ENCODE measurements around the gene POMT1.
"Not testable (repeated sequence)": the region's sequence is repeated elsewhere in the genome, so short reads cannot be mapped to it uniquely, and the experiment has no call there.

DNA sequence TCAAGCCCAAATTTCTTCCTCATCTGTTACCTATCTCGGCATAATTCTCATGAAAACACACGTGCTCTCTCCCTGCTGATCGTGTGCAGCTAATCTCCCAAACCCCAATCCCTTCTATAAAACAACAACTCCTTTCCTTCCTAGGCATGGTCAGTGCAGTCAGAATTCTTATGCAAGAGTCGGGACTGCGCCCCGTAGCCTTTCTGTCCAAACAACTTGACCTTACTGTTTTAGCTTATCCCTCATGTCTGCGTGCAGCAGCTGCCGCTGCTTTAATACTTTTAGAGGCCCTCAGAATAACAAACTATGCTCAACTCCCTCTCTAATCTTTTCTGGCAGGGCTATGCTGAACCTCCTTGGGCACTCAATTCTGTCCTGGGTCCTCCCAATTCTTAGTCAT lies 47.7 kb downstream of the POMT1 start:
- TF ChIP-seq CTCF (IDR thresholded peaks at IDR 0.05; ENCODE audit: insufficient read depth, low read depth, low read length); EZH2 (IDR thresholded peaks at IDR 0.05; ENCODE audit: insufficient read depth, low read length): not testable (repeated sequence)
